HG03025 (cell line): ENCODE data around the gene COMMD1.
"Not testable (repeated sequence)": the region's sequence is repeated elsewhere in the genome, so short reads cannot be mapped to it uniquely, and the experiment has no call there.

Source experiments
- ATAC-seq: cut with Tn5 transposase; IDR thresholded peaks from one replicate; pipeline ENCODE4 v1.9.1; 2021; ENCODE audit warnings: mild to moderate bottlenecking, moderate library complexity; ENCODE audit not compliant: unreplicated experiment, low FRiP score

Gene COMMD1

GRCh38 chr2:61961231-61961901 lies 55.9 kb downstream of the COMMD1 start:
- ATAC-seq = no peak

GRCh38 chr2:61962095-61962984 lies 56.9 kb downstream of the COMMD1 start:
- ATAC-seq = no peak

GRCh38 chr2:61966087-61966727 lies 60.7 kb downstream of the COMMD1 start:
- ATAC-seq = no peak

- ATAC-seq = no peak
Measured at GRCh38 chr2:61967262-61967661, 61.8 kb downstream of the COMMD1 start.

- ATAC-seq = no peak
Measured at GRCh38 chr2:61969376-61969775, 63.9 kb downstream of the COMMD1 start.

- no peak for ATAC-seq
Measured at GRCh38 chr2:61970807-61971556, 65.5 kb downstream of the COMMD1 start.

GRCh38 chr2:61978522-61978921 lies 73.0 kb downstream of the COMMD1 start:
- ATAC-seq = no peak

- no peak for ATAC-seq
Measured at GRCh38 chr2:61980758-61981157, 75.3 kb downstream of the COMMD1 start.

- ATAC-seq = no peak
Measured at GRCh38 chr2:61984682-61985081, 79.2 kb downstream of the COMMD1 start.

GRCh38 chr2:61988462-61989366 lies 83.2 kb downstream of the COMMD1 start:
- no peak for ATAC-seq

GRCh38 chr2:61993422-61994024 lies 88.0 kb downstream of the COMMD1 start:
- no peak for ATAC-seq

GRCh38 chr2:61994531-61994930 lies 89.1 kb downstream of the COMMD1 start:
- ATAC-seq = no peak

- ATAC-seq = no peak
Measured at GRCh38 chr2:61995065-61995464, 89.6 kb downstream of the COMMD1 start.

GRCh38 chr2:61995515-61995914 lies 90.0 kb downstream of the COMMD1 start:
- ATAC-seq = peak; percentile 80

GRCh38 chr2:61998426-61998825 lies 93.0 kb downstream of the COMMD1 start:
- ATAC-seq = no peak

GRCh38 chr2:62000538-62000937 lies 95.1 kb downstream of the COMMD1 start:
- no peak for ATAC-seq

- no peak for ATAC-seq
Measured at GRCh38 chr2:62001431-62001830, 96.0 kb downstream of the COMMD1 start.

- ATAC-seq = not testable (repeated sequence)
Measured at GRCh38 chr2:62004428-62004827, 99.0 kb downstream of the COMMD1 start.

GRCh38 chr2:62007555-62007954 lies 102.1 kb downstream of the COMMD1 start:
- ATAC-seq = no peak
